NCI-H2081 (cell line): ENCODE results near the gene AIG1.

Experiments used
- DNase-seq, 2 experiments: peaks; one replicate each; lab custom pipeline; 2025; lab: John Stamatoyannopoulos, UW

AIG1 gene

DNA sequence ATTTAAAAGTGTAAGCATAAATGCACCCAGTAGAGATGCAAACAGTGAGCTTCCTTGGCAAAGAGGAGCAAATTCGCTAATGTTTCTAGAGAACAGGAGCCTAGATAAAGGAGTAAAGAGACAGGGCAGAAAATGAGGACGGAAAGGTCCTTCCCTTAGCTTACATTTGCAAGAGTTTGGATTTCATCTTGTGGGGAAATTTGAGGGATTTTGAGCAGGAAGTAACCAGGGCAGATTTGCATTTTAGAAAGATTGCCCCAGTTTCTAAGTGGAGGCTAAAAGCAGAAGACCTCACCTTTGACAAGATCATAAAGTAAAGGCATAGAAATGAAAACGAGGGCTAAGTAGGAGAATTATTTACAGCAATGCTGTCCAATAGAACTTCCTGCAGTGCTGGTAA is 309.3 kb downstream of the AIG1 start:
- DNase-seq: no peak

DNA sequence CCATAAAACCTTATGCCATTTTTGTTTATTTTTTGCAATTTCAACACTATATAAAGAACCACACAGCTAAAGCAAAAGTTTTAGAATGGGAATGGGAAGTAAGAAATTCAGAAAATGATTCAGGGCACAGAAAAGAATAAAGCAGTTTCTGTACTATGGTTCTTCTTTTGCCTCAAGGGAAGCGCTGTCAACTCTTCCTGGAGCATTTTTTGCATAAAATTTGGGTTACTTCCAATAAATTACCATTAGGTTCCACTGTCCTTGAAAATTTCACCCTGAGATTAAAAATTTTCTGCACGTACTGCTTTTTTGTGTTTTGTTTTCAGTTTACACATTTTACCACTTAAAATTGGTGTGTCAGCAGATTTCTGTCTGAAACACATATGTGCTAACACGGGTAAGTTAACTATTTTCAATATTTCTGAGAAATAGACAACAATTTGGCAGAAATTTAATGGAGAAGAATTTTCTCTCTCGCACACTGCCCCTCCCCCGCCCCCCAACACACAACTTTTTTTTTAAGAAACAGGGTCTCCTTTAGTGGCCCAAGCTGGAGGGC is 310.2 kb downstream of the AIG1 start:
- DNase-seq: no peak

- no peak for DNase-seq
Measured at GRCh38 chr6:143372199-143372882, 311.7 kb downstream of the AIG1 start.

DNA sequence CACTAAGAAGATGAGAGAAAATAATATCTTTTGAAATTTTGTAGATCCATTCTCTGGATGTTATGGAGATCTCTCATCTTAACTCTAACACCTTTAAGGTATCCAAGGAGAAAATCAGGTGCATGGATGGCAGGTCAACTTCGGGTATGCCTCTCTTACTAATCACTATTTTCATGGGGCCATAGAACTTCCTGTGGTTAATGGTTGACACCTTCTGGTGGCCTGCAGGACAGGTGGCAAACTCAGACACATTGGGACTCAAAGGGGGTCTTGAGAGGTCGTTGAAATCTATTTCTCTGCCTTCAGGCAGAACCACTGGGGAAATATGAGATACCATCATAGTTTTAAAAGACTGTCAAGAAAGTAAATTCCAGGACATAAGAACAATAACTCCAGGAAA is 313.3 kb downstream of the AIG1 start:
- no peak for DNase-seq

- no peak for DNase-seq
Measured at GRCh38 chr6:143375022-143375585, 314.4 kb downstream of the AIG1 start.

DNA sequence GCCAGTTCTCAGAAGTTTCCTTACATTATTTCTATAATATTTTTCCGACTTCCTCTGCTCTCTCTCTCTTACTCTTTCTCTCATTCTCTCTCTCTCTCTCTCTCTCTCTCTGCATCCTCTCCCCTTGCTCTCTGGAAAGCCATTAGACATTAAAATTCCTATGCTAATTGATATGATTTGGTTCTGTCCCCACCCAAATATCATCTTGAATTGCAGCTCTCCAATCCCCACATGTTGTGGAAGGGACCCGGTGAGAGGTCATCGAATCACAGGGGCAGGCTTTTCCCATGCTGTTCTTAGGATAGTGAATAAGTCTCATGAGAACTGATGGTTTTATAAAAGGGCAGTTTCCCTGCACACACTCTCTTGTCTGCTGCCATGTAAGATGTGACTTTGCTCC is 315.7 kb downstream of the AIG1 start:
- no peak for DNase-seq

GRCh38 chr6:143376861-143377260 is 316.2 kb downstream of the AIG1 start:
- no peak for DNase-seq

DNA sequence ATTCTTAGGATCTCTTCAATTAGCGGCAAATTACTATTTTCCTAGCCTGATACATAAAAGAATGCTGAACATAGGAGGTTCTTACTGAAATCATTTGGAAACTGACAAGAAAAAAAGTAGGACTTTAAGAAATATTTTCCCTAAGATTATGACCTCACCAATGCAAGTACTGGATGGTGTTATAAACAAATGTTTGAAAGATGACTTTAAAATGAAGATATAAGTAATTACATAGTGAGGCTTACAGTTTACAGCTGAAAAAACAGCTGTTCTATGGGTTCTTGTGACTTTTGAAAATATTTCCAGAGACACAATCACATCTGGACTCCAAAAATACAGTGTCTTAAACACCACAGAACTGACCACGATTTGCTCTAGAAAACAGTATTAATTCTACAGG is 324.9 kb downstream of the AIG1 start:
- no peak for DNase-seq

DNA sequence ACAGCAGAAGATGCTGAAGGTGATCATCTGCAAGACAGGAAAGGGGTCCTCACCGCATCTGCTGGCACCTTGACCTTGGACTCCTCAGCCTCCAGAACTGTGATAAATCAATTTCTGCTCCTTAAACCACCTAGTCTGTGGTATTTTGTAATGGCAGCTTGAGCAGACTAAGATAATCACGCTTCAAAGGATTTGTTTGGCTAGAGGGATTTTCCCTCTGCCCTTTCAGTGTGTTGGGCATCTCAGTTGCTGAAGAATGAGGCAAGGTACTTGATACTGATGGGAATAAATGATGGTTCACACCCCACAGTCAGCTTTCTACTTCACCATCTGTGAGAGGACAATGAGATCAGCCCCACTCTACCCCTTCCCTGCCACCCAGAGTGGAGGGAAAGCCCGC is 329.6 kb downstream of the AIG1 start:
- DNase-seq: no peak
